A673 (cell line): Measurements from ENCODE around the gene TMTC4. TPM values are rescaled to one million over a fixed set of nuclear protein-coding genes. Genes with fewer than 3 reads are reported as not detected.

Source experiments
- BruUV-seq: library from RNA; stranded (reverse); fragments of 400-500 nt; replicated peaks from 2 replicates; lab custom pipeline; 2021; lab: Mats Ljungman, UMichigan
- CTCF ChIA-PET: fragments of 300-600 bp; sonication (Branson Sonifier 250); formaldehyde crosslinking; loops from one replicate; lab custom pipeline; 2022; ENCODE audit warnings: antibody characterized with exemption; lab: Charles Lee
- POLR2A ChIA-PET: fragments of 300-600 bp; sonication (Branson Sonifier 250); formaldehyde crosslinking; loops from one replicate; lab custom pipeline; 2022; ENCODE audit warnings: antibody characterized with exemption; ENCODE audit not compliant: low non-redundant PET; lab: Charles Lee
- DNase-seq: peaks from one replicate; pipeline ENCODE4 v3.0.0-alpha.2; 2015; ENCODE audit warnings: low spot score
- H3K27ac ChIP-seq: fragments of 200-600 bp; sonication (generic); 2 replicates; pipeline ENCODE4 v1.5.1; 2016; ENCODE audit warnings: mixed run types, low read depth, mild to moderate bottlenecking, mixed read lengths, antibody characterized with exemption, low read length; ENCODE audit not compliant: poor library complexity, severe bottlenecking
- H3K27me3 ChIP-seq: fragments of 200-600 bp; sonication (generic); replicated peaks from 2 replicates; pipeline ENCODE4 v1.6.1; 2017; ENCODE audit warnings: mixed run types, low read depth, mild to moderate bottlenecking, mixed read lengths, antibody characterized with exemption, low read length; ENCODE audit not compliant: insufficient read depth, poor library complexity
- H3K36me3 ChIP-seq: fragments of 200-600 bp; sonication (generic); 2 replicates; pipeline ENCODE4 v1.6.1; 2016; ENCODE audit warnings: mixed run types, mild to moderate bottlenecking, mixed read lengths, antibody characterized with exemption, low read length; ENCODE audit not compliant: insufficient read depth, poor library complexity, severe bottlenecking
- H3K4me1 ChIP-seq: fragments of 200-600 bp; sonication (generic); 2 replicates; pipeline ENCODE4 v1.6.1; 2017; ENCODE audit warnings: mixed run types, mild to moderate bottlenecking, mixed read lengths, antibody characterized with exemption, low read length; ENCODE audit not compliant: insufficient read depth, poor library complexity, severe bottlenecking
- H3K4me3 ChIP-seq: fragments of 200-600 bp; sonication (generic); 2 replicates; pipeline ENCODE4 v1.5.1; 2016; ENCODE audit warnings: low read depth, mixed run types, mild to moderate bottlenecking, mixed read lengths, low read length; ENCODE audit not compliant: poor library complexity, severe bottlenecking
- H3K9me3 ChIP-seq: fragments of 200-600 bp; sonication (generic); 2 replicates; pipeline ENCODE4 v1.6.1; 2016; ENCODE audit warnings: mixed run types, low read depth, mild to moderate bottlenecking, mixed read lengths, antibody characterized with exemption, low read length; ENCODE audit not compliant: poor library complexity, severe bottlenecking
- EZH2 ChIP-seq: fragments of 200-600 bp; sonication (generic); IDR thresholded peaks from 2 replicates; pipeline ENCODE4 v1.6.1; 2017; ENCODE audit warnings: borderline replicate concordance, low read depth, mild to moderate bottlenecking, mixed read lengths, antibody characterized with exemption, low read length; ENCODE audit not compliant: poor library complexity, severe bottlenecking
- intact Hi-C: fragments of 100-400 bp; cut with micrococcal nuclease; formaldehyde crosslinking; loops from one replicate; pipeline ENCODE4 v1.10.0; 2022; ENCODE audit not compliant: unreplicated experiment
- total RNA-seq: library from RNA; stranded (reverse); gene quantifications from 2 replicates; pipeline ENCODE4 v1.2.3, GENCODE V29; 2021
- TF ChIP-seq, protein P1 (sequence below): fragments of 300-800, 200-600 bp; sonication (generic); conservative IDR thresholded peaks from 2 replicates; pipeline ENCODE4 v1.5.1; 2017; ENCODE audit warnings: low read depth, mild to moderate bottlenecking, antibody characterized with exemption, low read length, moderate library complexity, mixed read lengths

TMTC4 gene
- total RNA-seq, 1 experiment from 2014 or later = 21.3 TPM

DNA sequence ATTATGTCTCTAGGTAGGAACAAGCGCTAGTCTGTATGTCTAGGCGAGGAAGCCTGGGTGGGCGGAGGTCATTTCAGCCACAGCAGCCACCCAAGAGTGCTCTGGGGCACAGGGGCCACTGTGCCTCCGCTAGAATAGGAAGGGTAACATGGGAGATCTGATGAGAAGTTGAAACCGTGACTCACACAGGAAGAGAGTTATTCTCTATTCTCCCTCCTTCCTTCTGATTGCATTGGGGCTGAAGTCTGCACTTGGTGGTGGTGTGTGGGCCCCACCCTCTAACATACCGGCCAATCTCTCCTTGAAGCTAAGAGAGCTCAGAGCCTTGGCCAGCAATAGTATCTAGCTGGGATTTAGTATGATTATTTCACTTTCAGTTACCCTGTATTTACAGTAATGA lies 65.7 kb downstream of the TMTC4 start:
- no TSS peak for BruUV-seq
- TF ChIP-seq, protein P1, sequence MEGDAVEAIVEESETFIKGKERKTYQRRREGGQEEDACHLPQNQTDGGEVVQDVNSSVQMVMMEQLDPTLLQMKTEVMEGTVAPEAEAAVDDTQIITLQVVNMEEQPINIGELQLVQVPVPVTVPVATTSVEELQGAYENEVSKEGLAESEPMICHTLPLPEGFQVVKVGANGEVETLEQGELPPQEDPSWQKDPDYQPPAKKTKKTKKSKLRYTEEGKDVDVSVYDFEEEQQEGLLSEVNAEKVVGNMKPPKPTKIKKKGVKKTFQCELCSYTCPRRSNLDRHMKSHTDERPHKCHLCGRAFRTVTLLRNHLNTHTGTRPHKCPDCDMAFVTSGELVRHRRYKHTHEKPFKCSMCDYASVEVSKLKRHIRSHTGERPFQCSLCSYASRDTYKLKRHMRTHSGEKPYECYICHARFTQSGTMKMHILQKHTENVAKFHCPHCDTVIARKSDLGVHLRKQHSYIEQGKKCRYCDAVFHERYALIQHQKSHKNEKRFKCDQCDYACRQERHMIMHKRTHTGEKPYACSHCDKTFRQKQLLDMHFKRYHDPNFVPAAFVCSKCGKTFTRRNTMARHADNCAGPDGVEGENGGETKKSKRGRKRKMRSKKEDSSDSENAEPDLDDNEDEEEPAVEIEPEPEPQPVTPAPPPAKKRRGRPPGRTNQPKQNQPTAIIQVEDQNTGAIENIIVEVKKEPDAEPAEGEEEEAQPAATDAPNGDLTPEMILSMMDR = no peak
- no peak for TF ChIP-seq EZH2
- CTCF ChIA-PET = no interaction called here
- H3K36me3 ChIP-seq = no peaks in the 10 kb centered on the region
- DNase-seq = peak; percentile 22
- POLR2A ChIA-PET = no interaction called here
- H3K27ac ChIP-seq = no peak overlapping the region
- no peak overlapping the region for H3K4me3 ChIP-seq
- no peaks in the 10 kb centered on the region for H3K27me3 ChIP-seq
- H3K4me1 ChIP-seq = no peaks in the 10 kb centered on the region
- no peaks in the 10 kb centered on the region for H3K9me3 ChIP-seq
- intact Hi-C loops = no loop called here

DNA sequence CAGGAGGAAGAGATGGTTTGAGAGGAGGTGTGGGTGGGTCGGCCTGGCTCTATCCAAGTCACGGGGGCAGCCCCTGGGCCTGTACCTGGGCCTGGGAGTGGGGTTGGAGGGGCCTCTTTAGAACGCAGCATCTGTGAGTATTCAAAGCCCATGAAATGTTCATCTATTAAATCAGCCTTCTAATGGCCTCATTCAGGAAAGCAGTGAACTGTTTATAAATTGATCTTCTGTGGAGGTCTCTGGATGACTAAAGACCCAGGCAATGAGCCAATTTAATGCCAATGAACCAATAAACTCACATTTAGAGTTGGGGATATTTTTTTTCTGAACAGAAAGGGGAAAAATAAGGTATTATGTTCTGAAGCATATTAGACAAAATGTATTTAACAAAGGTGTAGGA lies 66.1 kb downstream of the TMTC4 start:
- ChIA-PET POLR2A (no interaction called here), CTCF (no interaction called here)
- H3K4me3 ChIP-seq = no peak overlapping the region
- no peaks in the 10 kb centered on the region for H3K36me3 ChIP-seq
- H3K9me3 ChIP-seq = no peaks in the 10 kb centered on the region
- no peak for DNase-seq
- H3K27me3 ChIP-seq = no peaks in the 10 kb centered on the region
- intact Hi-C loops = no loop called here
- TF ChIP-seq, protein P1 = no peak
- TF ChIP-seq EZH2 = no peak
- no TSS peak for BruUV-seq
- H3K27ac ChIP-seq = no peak overlapping the region
- H3K4me1 ChIP-seq = no peaks in the 10 kb centered on the region

DNA sequence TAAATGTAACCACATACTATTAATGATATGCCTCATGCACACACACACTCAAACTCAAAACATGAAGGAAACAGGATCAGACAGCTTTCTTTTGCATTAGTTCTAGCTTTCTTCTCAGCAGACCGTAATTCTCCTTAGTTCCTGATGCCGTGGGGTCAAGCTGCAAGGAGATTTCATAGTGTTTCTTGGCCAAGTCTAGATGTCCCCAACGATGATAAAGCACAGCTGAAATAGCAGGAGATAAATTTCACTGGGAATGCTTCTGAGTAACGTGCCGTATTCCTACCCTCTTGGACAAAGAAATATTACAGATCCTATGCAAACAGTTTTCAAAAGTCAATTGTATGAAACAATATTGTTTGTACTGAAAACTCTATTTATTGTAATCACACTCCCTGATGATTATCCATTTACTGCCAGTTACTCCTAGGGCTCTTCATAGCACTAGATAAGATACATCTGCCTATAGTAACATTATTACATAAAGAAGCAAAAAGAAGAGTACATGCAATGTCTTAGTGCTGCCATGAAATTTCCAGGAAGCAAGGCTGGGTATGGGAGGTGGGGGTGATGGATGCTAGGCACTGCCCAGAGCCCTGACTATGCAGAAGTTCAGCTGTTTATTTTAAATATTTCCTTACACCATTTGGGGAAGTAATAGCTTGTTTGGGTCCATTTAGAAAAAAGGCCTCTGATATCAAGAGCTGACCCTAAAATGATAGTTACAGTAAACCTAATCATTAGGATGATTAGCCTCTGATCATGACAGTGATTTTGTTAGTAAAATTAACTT lies 69.5 kb downstream of the TMTC4 start:
- POLR2A ChIA-PET = no interaction called here
- intact Hi-C loops = no loop called here
- BruUV-seq = no TSS peak

More for the DNA sequence above, 69.5 kb downstream of the TMTC4 start:
- Histone ChIP-seq H3K4me3 (no peak overlapping the region), H3K27me3 (no peaks in the 10 kb centered on the region), H3K27ac (no peak overlapping the region), H3K4me1 (no peaks in the 10 kb centered on the region), H3K9me3 (no peaks in the 10 kb centered on the region), H3K36me3 (no peaks in the 10 kb centered on the region)
- TF ChIP-seq EZH2 = no peak
- TF ChIP-seq, protein P1 = no peak
- DNase-seq = no peak
- CTCF ChIA-PET = no interaction called here
